Mammary epithelial cell (primary cell): ENCODE data around the gene ETNK2.

ENCODE experiments used
- CTCF ChIP-seq, 2 donors: IDR thresholded peaks in 1 of 2; conservative IDR thresholded peaks in 1 of 2; 2 replicates each; pipeline ENCODE4 v1.5.1; 2011 to 2012; ENCODE audit warnings: inconsistent platforms in 2 of 2, low read length in 2 of 2, mild to moderate bottlenecking in 2 of 2, control low read depth in 1 of 2, low read depth in 1 of 2; ENCODE audit not compliant: insufficient read depth in 1 of 2; ENCODE audit errors: extremely low read depth in 1 of 2
- EZH2 ChIP-seq: IDR thresholded peaks from 2 replicates; pipeline ENCODE4 v1.6.1; 2012; ENCODE audit warnings: low read length, inconsistent platforms, borderline replicate concordance

GRCh38 chr1:204088596-204088995 lies 63.2 kb downstream of the ETNK2 start:
- no peak for TF ChIP-seq CTCF (conservative IDR thresholded peaks at IDR 0.05 in 1 of 2, IDR thresholded peaks at IDR 0.05 in 1 of 2; ENCODE audit: extremely low read depth in 1 of 2, insufficient read depth in 1 of 2, low read depth in 1 of 2, low read length in 2 of 2)
- no peak for TF ChIP-seq EZH2
